HG02973 (cell line): ENCODE results near the gene TTC3.
A peak's percentile ranks its signal among the peaks of the same experiment; 100 is the strongest.
"Not testable (repeated sequence)": the region's sequence is repeated elsewhere in the genome, so short reads cannot be mapped to it uniquely, and the experiment has no call there.

ENCODE experiments used
- ATAC-seq: cut with Tn5 transposase; IDR thresholded peaks from one replicate; pipeline ENCODE4 v1.9.1; 2021; ENCODE audit warnings: moderate library complexity; ENCODE audit not compliant: unreplicated experiment

TTC3 gene

DNA sequence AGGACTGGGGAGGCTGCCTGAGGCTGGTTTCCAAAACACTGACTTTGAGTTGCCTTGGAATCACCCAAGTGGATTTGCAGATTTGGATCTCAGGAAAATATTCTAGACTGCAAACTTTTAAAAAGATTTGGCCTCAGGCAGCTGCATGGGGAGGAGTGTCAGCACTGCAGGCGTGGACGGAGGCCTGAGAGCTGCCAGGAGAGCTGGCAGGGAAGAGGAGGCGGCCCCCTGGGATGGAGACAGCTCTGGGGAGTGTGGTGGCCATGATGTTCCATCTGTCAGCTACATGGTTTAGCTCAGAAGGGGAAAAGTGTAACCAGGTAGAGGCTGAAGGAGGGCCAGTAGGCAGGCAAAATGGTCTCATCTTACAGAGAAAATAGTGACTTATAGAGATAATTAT is 122.0 kb downstream of the TTC3 start:
- ATAC-seq, result no peak

DNA sequence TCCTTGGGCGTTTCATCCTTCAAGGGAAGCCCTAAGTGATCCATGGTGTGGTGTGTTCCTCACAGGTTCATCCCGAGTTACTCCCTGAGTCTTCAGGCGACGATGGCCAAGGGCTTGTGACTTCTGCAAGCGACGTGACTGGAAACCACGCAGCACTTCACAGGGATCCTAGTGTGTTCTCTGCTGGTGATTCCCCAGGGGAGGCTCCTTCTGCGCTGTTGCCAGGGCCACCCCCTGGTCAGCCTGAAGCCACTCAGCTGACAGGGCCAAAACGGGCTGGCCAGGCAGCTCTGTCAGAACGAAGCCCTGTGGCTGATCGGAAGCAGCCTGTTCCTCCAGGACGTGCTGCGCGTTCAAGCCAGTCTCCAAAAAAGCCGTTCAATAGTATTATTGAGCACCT is 122.6 kb downstream of the TTC3 start:
- no peak for ATAC-seq

DNA sequence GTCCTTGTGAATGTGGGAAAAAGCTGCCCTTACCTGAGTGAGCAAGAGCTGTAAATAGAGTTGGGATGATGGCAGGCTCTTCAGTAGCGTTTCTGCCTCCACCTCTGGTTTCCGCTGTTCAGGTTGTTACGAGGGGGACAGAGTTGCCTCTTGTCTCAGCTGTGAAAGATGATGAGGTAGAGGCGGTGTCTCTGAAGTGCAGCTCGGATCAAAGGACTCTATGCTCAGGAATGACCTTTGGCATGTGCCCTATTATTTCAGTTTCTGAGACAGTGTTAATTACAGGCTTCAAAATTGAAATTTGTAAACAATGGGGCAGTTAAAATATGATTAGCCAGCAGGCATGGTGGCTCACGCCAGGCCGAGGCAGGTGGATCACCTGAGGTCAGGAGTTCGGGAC is 123.8 kb downstream of the TTC3 start:
- ATAC-seq, result no peak

DNA sequence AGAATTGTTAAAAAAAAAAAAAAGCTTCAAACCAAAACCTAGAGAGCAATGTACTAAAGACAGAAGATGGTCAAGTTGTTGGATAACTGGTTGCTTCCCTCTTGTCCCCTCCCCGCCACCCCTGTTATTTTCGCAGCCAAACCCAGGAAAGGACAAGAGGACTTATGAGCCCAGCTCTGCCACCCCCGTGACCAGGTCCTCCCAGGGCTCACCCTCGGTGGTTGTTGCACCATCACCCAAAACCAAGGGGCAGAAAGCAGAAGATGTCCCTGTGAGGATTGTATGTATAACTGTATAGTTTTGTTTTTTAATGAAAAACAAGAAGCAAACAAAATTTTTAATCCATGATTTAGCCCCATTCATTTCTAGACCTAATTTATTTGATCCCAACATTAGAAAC is 124.7 kb downstream of the TTC3 start:
- ATAC-seq, result no peak

DNA sequence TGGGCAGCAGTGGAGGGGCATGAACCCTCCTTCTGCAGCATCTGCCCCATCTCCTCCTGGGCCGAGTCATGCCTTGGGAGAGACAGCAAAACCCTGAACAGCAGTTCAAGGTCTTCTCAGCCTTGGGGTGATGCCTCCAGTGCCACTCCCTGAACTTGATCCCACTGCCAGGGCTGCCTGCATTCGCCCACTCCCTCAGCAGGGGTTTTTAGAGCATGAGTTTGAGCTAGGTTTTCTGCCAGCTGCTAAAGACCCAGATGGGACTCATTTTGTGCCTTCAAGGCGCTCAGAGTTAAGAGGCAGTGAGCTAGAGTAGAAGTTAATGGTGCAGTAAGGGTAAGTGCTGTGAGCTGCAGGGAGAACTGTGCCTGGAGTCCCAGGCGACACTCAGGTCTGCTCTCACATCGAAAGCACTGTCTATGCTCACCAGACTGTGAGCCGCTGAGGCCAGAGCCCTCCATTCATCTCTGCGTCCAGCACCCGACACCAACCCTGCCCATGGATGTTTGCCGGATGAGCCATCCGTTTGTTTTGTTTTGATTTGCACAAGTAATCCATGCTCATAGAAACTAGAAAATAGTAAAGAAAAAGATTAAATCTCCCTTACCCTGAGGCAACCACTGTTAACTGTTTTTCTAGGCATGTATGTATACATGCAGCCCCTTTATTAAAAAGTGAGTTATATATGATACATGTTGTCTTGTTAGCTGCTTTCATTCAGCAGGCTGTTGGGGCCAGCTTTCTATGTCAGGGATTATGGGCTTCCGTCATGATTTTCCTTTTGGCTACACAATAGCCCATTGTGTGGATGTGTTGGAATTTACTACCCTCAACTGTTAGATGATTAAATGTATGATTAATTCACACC is 126.2 kb downstream of the TTC3 start:
- ATAC-seq, result no peak

DNA sequence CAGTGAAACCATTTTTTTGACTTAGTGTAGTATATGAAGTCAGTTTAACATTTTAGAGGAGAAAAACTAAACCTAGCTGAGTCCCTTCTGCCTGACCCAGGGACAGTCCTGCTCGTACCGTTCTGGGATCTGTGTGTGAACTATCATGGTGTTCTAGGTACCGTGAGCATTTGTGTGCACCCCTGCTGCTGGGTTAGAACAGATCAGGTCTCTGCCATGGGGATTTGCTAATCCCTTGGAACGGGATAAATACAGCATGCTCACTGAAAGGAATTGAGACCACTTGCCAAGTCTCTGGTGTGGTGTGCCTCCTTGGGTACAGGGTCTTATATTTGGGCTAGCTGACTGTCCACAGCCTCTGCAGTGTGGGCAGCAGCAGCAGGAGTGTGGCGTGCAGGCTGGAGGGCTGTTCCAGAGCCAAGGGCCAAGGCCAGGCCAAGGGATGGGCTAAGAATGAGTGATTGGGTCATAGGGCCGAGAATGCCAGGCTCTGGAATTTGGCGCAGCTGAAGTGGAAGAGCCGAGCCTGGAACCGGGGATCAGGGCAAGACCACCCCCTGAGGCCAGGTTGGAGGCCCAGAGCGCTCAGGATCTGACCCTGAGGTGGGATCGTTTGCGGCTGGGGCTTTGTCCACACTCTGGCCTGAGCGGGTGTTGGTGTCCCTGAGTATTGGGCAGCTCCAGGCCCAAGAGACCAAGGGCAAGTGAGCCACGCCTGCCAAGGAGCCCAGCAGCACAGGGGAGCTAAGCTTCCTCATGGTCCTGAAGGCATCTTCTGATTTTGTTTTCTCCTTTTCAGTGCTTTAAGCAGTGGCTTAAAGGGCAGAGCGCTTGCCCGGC is 127.8 kb downstream of the TTC3 start:
- ATAC-seq, result no peak

DNA sequence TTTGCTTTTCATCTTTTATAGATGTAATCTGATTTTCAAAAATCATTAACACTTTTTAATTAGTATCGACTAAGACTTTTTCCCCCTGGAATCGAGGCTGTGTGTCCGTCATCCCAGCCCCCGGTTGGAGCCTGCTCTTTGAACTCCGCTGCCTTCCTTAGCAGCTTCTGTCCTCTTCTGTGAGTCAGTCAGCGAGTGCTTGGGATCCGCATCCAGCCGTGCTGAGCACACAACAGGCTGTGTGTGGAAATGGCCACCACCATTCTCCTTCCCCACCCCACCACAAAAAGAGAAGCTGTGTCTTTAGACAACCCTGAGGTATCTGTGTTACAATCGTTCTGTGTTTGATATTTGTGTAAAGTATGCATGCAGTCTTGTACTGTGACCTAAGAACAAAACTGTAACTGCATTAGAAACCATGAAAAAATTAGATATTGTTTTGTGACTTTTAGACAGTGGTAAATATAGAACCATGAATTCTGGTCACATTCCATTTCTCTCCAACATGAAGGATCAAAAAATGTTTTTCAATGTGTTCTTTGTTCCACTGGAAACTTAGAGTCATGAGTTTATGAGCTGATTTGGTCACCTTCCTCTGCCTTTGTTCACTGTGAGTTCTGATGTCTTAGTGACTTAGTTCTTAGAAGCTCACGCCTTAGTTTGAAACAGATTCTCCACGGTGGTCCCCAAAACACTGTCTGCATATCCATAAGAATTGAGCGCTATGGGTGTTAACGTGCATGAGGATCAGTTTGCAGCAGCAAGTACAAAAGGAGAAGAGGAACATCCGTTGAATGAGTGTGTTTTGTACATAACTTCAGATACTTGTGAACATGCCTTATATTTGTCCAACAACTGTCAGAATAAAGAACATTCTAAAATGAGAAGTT is 129.4 kb downstream of the TTC3 start:
- no peak for ATAC-seq

DNA sequence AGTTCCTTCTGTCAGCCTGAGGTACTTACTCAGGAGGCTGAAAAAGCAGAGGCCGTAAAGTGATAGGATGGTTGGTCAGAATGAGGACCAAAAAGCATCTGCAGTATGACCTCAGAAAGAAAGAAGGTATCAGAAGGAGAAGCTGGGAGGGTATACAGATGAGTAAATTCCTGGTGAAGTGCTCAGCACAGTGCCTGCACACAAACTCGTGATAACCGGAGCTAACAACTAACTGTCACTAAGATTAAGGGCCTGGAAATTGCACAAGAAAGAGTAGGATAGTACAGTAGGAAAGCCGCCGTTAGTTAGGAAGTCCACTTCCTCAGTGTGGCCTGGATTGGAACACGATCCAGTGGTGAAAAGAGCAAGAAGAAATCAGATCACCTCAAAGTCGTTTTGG is 131.5 kb downstream of the TTC3 start:
- no peak for ATAC-seq

DNA sequence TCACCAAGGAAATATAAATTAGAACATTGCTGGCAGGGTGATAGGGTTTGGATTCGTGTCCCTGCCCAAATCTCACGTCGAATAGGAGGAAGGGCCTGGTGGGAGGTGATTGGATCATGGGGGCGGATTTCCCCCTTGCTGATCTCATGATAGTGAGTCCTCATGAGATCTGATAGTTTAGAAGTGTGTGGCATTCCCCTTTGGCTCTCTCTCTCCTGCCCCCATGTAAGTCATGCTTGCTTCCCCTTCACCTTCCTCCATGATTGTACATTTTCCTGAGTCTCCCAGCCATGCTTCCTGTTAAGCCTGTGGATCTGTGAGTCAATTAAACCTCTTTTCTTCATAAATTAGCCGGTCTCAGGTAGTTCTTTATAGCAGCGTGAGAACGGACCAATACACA is 133.4 kb downstream of the TTC3 start:
- ATAC-seq, result no peak

DNA sequence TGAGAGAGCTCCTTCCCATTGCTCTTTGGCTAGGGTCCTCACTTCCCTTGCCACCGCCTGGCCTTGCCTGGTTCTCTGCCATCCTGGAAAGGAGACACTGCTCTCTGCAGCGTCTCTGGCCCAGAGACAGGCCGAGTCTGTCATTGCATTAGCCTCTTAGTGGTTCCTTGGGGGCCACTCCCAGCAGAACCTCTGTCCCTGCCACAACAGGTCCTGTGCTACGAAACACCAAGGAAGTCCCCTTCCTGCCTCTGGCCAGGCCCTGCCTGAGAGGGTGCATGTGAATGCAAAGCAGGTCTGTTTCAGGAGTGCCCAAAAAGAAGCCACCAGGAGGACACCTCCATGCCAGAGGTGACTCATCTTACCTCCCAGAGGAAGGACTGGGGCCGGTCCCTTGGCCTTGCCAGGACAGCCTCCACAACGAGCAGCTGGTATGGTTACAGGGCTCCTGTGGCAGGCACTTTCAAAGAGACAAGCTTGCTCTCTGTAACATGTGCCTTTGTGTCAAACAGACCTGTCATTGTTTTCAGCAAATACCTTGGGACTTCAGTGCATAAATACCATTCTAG is 134.5 kb downstream of the TTC3 start:
- peak; percentile 37 for ATAC-seq

DNA sequence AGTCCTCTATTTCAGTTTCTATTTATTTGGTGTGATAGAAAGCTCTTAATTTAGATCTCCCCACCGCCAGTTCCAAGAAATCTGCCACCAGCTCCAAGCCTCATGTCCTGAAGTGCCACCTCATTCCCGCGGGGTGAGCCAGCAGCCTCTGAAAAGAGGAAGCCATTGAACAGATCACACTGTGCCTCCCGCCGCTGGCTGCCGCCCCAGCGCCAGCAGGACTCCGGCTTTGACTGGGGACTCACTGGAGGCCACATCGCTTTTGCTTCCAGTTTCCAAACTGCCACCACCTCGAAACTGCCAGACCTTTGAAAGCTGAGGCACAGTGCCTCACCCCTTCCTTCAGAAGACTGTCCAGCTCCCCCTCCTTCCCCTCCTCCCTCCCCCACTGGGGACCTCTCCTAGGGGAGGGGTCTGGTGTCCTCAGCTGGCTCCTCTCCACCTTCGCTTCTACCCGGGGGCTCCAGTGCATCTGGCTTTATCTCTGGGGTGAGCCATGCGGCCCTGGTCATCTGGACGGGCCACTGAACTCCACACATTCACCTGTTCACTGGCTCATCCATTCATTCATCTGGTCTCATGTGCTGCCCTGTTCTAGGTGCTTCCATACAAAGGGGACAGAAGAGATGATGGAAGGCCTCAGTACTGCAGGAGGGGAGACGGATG is 135.1 kb downstream of the TTC3 start:
- ATAC-seq, result peak; percentile 55

DNA sequence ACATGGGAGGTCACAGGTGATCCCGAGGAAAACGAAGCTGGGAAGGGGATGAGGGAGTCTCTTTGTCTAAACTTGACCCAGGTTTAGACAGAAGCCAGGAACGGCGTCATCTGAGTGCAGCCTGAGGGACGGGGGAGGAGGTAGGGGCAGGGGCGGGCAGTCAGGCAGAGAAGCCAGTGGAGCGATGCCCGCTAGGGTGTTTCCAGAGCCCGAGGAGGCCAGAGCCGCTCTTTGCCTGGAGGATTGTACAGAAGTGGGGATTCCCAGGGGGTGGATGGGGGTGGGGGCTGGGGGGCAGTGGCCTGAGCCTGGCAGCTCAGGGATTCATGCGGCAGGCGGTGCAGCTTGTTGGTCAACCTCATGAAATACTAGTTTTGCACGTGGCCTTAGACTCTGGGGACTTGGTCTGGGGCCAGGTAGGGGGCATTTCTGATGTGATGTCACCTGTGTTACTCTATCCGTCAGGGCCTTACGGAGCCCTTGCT is 135.7 kb downstream of the TTC3 start:
- ATAC-seq, result peak; percentile 31

DNA sequence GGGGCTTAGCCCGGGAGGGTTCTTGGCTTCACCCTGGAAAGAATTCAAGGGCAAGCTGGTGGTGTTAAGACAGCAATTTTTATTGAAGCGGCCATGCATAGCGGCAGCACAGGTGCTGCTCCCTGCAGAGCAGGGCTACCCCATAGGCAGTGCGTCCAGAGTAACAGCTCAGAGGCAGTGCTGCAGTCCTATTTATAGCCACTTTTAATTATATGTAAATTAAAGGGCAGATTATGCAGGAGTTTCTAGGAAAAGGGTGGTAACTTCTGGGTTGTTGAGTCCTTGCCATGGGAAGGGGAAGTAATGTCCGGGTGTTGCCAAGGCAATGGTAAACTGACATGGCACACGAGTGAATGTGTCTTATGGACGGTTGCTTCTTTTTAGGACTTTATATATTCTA is 137.1 kb downstream of the TTC3 start:
- no peak for ATAC-seq

DNA sequence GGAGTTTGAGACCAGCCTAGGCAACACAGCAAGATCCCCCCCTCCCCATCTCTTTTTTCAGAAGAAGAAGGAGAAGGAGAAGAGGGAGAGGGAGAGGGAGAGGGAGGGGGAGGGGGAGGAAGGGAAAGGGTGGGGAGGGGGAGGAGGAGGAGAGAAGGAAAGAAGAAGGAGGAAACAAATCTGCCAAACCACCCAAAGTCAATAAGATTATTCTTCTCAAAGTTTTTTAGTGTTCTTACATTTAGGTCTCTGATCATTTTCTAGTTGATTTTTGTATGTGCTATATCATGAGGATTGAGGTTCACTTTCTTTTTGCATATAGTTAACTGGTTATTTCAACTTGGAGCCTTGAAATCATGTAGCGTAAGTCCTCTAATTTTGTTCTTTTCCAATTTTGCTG is 137.7 kb downstream of the TTC3 start:
- no peak for ATAC-seq

DNA sequence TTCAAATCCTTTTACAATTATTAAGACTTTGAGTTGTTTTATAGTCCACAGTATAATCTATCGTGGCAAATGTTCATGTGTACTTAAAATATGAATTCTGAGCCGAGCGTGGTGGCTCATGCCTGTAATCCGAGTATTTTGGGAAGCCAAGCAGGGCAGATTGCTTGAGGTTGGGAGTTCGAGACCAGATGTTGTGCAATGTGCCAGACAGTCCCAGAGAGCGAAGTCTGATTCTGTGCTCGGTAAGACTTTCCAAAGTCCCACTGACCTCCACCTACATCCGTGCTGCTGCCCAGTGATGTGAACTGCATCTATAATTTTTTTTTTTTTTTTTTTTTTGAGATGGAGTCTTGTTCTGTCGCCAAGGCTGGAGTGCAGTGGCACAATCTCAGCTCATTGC is 141.9 kb downstream of the TTC3 start:
- ATAC-seq, result no peak

DNA sequence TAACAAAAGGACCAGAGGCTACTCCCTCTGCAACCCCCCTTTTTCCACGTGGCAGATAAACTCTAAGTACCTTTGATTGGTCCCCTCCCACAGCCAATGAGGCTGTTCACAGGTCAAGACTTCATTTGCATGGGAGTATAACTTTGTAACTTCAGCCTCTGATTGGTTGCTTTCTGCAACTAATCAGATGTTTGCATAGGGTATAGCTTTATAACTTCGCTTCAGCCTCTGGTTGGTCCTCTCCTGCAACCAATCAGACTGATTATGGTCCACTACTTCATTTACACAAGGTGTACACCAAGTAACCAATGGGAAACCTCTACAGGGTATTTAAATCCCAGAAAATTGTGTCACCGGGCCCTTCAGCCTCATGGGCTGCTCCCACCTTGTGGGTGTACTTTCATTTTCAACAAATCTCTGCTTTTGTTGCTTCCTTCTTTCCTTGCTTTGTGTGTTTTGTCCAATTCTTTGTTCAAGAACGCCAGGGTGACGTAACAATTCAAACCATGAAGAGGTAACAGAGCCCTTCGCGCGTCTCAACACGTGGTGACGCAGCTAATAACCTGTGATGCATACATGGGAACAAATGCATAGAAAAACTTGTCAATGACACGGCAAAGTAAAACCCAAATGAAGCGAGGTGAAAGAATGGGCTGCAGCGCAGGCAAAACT is 146.8 kb downstream of the TTC3 start:
- ATAC-seq, result peak; percentile 8

DNA sequence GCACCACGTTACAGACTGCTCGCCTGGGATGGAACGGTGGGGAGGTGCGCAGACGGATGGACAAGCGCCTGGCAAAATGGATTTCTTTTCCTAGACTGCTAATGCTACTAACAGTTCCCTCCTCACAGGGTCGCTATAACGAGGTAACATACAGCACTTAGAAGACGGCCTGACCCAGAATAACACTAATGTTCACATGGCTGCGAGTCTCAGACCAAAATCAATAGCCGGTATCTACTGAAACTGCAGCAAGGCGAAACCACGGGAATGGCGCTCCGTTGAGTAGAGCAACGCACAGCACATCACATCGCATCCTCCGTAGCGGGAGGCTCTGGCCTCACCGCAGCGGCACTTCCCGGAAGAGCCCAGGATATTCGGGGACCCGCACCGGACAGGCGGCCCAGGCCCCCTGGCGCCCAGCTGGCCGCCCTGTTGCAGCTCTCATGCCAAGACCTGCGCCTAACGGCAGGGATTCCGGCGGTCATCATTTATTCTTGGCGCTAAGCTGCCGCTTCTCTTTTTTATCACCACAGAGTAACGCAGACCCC is 147.5 kb downstream of the TTC3 start:
- ATAC-seq, result peak; percentile 26

DNA sequence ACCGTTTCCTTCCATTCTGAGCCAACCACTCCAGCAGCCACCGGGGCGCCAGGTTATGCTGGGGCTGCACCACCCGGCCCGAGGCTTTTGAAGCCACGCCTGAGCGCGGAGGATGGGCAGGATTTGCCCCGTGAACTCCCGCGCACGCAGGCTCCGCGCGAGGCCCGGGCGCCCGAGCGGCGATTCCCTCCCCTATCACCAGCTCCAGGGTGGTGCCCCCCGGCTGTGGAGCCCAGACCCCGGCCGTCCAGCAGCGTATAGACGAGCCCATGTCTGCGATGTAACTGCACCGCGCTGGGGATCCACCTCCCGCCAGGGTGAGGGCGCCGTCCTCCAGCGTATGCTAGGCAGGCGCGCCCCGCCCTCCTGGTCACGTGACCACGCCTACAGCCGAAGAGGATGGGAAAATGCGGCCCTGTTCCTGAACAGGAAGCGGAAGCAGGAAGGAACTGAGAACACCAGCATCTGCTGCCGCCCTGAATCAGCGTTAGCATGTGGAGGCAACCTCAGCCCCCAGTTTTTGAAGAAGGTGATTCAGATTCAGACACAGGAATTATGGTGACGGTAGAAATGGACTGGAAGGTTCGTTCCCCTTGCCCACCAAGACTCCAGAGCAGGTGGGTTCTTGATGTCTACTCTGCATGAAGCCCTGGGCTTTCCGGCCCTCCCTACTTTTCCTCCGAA is 148.1 kb downstream of the TTC3 start:
- peak; percentile 74 for ATAC-seq

DNA sequence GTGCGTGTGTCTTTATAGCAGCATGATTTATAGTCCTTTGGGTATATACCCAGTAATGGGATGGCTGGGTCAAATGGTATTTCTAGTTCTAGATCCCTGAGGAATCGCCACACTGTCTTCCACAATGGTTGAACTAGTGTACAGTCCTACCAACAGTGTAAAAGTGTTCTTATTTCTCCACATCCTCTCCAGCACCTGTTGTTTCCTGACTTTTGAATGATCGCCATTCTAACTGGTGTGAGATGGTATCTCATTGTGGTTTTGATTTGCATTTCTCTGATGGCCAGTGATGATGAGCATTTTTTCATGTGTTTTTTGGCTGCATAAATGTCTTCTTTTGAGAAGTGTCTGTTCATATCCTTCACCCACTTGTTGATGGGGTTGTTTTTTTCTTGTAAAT is 149.2 kb downstream of the TTC3 start:
- not testable (repeated sequence) for ATAC-seq
